ENCODE measurements around the gene TMEM80.

DNA sequence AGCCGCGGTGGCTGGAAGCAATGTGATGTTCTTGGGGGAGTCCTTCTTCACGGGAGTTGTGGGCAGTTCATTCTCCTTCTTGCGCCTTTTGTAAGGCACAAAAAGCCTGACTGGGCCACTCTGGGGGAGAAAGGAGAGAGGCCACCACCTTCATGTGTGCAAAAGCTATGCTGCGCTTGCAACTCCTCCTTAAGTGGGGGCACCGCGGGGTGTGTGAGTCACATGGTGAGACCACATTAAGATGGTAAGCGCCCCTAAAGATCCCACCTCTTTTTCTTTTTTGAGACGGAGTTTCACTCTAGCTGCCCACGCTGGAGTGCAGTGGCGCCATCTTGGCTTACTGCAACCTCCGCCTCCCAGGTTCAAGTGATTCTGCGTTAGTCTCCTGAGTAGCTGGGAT lies 14.6 kb upstream of the TMEM80 start:
- TF ChIP-seq POLR2A (IDR thresholded peaks at IDR 0.05), result no peak
- TF ChIP-seq, protein P1, sequence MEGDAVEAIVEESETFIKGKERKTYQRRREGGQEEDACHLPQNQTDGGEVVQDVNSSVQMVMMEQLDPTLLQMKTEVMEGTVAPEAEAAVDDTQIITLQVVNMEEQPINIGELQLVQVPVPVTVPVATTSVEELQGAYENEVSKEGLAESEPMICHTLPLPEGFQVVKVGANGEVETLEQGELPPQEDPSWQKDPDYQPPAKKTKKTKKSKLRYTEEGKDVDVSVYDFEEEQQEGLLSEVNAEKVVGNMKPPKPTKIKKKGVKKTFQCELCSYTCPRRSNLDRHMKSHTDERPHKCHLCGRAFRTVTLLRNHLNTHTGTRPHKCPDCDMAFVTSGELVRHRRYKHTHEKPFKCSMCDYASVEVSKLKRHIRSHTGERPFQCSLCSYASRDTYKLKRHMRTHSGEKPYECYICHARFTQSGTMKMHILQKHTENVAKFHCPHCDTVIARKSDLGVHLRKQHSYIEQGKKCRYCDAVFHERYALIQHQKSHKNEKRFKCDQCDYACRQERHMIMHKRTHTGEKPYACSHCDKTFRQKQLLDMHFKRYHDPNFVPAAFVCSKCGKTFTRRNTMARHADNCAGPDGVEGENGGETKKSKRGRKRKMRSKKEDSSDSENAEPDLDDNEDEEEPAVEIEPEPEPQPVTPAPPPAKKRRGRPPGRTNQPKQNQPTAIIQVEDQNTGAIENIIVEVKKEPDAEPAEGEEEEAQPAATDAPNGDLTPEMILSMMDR (IDR thresholded peaks at IDR 0.05), result no peak
